NCI-H2196 (cell line): ENCODE data around the gene FAM171A2.
A peak's percentile ranks its signal among the peaks of the same experiment; 100 is the strongest.

Experiments
- DNase-seq: peaks from one replicate; lab custom pipeline; 2025; ENCODE audit not compliant: unreplicated experiment; lab: John Stamatoyannopoulos, UW

The FAM171A2 gene

DNA sequence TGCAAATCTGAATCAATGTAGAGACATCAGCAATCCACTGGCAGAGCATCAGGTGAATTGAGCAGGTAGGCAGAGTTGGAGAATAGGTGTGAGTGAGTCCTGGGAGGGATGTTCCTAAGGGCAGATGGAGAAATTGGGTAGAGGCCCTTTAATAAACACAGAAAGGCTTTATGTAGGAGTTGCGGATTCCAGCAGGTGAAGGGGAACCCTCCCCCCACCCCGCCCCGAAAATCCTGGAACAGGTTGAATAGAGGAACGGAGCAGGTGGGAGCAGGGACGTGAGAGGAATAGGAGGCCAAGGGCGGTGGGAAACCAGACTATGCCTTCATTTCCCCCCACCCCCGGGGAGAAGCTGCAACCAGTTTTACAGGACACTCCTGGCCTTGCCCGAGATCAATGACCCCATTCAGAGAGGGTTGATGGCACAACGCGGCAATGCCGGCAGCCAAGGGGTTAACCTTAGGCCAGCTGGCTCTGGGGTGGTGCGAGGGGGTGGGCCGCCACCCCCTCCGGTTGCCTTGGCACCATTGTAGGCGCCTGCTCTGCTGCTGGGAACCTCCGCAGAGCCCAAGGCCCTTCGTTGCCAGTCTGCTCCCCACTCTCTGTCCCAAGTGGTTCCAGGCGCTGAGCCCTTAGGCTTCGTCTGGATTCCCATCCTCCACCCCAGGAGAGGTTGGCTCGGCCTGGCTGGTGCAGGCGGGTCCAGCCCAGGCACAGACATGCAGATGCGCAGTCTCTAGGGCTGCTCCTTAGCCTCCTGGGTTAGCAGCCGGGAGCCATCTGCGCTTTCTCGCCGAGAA, 56.1 kb downstream of the FAM171A2 start:
- DNase-seq, result peak; percentile 87

DNA sequence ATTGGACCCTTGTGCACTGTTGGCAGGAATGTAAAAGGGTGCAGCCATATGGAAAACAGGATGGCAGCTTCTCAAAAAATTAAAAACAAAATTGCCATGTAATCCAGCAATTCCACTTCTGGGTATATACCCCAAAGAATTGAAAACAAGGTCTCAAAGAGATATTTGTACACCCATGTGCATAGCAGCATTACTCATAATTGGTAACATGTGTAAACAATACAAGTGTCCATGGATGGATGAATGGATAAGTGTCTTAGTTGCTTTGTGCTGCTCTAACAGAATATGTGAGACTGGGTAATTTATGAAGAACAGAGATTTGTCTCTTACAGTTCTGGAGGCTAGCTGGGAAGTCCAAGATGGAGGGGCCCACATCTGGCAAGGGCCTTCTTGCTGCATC, 59.0 kb downstream of the FAM171A2 start:
- DNase-seq, result no peak
